Renal cortex interstitium (tissue), 11 donors: ENCODE results near the gene ART5. TPM values are rescaled to one million over a fixed set of nuclear protein-coding genes. Genes with fewer than 3 reads are reported as not detected.
A peak's percentile ranks its signal among the peaks of the same experiment; 100 is the strongest.
"Not testable (repeated sequence)": the region's sequence is repeated elsewhere in the genome, so short reads cannot be mapped to it uniquely, and the experiment has no call there.

ENCODE experiments used
- DNase-seq, 11 donors: peaks; one replicate each; pipeline ENCODE4 v3.0.0-alpha.2; 2013; ENCODE audit warnings: low read depth in 9 of 11, low spot score in 4 of 11; ENCODE audit errors: extremely low read depth in 1 of 11
- polyA plus RNA-seq, 3 donors: library from polyadenylated mRNA; unstranded; fragments of 120-200 nt; gene quantifications; one replicate each; pipeline ENCODE4 v1.2.1, GENCODE V29; 2013; ENCODE audit not compliant: insufficient read length in 3 of 3

Gene ART5
- polyA plus RNA-seq, 3 donors: 3.4 to 5.7 (median 4.8) TPM

DNA sequence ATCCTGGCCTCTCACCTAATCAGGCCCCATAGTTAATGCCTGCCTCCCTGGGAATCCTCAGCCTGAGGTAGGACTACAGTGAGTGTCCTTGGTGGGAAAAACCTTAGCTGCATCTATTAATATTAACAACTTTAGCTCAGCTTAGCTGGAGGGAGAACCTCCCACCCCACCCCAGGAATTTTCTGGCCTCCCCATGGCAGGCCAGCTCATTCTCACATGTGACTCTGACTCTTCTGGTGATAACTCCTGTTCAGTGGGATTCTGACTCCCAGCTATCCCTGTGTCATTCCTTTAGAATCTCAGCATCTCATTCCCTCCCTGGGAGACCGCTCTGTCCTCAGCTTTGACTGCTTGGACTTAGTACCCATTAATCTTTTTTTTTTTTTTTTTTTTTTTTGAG, 14.5 kb downstream of the ART5 start:
- no peak for DNase-seq

DNA sequence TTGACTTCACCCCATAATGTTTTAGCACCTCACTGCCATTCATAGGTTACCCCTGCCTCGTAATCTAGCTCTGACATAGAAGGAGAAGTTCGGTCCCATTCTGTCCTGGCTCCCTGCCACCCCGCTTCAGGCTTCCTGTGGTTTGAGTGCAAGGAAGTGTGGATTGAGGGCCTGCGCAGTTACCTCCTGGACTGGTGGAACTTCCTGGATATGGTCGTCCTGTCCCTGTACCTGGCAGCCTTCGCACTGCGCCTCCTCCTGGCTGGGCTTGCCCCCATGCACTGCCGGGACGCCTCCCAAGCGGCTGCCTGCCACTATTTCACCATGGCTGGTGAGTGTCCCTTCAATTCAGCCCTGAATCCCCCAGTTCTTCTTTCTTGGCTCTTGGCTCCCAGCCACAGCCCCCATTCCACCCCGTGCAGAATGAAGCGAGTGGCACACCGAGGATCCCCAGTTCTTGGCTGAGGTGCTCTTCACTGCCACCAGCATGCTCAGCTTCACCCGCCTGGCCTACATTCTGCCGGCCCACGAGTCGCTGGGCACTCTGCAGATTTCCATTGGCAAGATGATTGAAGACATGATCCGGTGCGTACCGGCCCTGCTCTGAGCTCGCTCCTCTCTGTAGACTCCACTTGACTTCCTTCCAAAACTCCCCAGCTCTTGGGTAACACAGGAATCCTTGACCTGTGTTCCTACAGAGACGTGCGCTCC, 15.4 kb downstream of the ART5 start:
- DNase-seq: no peak

DNA sequence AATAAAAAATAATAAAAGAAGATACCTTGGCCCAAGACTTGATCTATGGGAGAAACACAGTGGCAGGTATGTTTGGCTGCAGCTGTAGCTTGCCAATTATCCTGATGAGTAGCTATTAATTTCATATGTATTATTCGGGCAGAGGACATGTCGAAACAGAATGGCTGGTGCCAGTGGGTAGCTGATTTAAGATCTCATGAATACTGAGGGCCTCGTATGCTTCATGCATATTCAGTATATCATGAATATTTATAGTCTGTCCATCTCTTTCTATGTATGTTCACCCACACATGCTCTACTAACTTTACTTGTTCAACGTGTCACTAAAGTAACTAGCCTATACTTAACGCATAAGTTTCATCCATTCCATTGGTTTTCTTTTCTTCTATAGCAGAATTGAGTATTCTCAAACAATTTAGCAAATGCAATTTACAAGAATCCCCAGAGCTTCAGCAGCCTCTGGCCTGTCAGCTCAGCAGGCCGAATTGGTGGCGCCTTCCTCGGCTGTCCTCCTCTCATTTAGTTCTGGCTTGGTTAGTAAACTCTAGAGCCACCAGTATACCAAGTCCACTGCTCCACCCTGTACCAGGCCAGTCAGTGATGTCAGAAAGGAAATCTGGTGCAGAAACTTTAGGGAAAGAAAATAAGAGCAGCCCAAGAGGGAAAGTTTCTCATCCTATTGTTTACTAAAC, 17.9 kb downstream of the ART5 start:
- no peak for DNase-seq

DNA sequence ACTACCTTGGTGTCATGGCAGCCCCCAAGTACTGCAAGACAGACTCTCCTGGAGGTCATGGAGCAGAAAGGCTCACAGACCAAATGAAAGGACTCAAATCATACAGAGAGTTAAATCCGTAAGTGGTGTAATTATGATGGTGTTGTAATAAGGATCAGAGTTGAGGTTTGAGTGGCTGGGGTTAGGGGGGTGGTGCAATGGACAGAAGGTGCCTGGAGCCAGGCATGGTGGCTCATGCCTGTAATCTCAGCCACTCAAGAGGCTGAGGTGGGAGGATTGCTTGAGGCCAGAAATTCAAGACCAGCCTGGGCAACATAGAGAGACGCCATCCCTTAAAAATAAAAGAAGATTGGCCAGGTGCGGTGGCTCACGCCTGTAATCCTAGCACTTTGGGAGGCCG, 18.7 kb downstream of the ART5 start:
- no peak for DNase-seq

DNA sequence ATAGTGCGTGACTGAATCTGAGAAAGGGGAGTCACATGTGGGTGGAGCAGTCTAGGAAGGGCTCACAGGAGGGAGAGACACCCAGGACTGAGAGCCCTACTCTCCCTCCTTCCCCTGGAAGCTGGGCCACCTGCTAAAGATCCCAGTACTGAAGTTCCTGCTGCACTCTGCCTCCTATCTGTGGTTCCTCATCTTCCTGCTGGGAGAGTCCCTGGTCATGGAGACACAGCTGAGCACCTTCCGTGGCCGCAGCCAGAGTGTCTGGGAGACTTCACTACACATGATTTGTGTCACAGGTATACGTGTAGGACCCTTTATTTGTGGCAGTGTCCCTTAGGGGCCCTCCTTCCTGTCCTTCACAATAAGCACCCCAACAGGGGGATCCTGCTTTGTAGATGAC, 19.3 kb downstream of the ART5 start:
- no peak for DNase-seq

DNA sequence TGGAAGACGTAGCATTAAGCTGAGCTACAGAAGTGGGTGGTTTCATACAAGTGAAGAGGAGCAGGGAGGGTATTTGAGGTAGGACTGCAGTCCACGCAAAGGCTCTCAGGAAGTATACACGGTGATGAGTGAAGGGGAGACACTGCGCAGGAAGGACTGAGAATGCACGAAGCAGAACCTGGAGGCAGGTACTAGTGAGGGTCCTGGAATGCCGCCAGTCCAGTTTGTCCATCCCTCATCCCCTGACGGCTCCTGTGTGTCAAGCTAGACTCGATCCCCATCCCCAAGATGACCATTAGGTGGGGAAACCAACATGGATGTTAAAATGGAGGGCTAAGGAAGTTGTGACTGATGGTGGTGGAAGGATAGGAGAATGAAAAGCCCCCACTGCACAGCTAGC, 23.8 kb downstream of the ART5 start:
- DNase-seq: no peak

DNA sequence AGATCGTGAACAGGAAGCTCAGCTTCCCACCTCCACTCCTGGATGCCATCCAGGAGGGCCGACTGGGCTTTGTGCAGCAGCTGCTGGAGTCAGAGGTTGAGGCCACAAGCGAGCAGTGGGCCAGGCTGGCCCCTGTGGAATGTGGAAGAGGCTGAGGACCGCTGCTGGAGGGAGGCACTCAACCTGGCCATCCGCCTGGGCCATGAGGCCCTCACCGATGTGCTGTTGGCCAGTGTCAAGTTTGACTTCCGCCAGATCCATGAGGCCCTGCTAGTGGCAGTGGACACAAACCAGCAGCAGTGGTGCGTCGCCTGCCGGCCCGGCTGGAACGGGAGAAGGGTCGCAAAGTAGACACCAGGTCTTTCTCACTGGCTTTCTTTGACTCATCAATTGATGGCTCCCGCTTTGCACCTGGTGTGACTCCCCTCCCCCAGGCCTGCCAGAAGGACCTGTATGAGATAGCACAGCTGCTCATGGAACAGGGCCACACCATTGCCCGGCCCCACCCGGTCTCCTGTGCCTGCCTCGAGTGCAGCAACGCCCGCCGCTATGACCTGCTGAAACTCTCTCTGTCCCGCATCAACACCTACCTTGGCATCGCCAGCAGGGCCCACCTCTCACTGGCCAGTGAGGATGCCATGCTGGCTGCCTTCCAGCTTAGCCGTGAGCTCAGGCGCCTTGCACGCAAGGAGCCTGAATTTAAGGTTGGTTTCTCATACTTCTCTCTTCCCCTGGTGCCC, 24.9 kb downstream of the ART5 start:
- DNase-seq: no peak

DNA sequence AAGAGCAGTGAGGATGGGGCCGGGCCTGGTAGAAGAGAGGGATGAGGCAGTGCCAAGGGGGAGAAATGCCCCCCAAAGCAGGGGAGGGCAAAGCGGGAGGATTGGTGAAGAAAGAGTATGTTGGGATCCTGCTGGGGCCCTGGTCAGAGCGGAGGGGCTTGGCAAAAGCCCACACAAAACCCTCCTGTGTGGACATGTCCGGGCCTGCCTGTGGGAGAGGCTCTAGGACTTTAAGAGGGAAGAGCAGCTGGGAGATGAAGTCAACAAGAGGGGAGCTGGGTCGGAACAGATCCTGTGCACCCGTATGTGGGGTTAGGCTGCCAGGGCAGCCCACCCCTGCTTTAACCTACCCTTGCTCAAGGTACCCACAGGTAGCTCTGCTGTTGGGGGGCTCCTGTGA, 25.8 kb downstream of the ART5 start:
- DNase-seq: no peak

DNA sequence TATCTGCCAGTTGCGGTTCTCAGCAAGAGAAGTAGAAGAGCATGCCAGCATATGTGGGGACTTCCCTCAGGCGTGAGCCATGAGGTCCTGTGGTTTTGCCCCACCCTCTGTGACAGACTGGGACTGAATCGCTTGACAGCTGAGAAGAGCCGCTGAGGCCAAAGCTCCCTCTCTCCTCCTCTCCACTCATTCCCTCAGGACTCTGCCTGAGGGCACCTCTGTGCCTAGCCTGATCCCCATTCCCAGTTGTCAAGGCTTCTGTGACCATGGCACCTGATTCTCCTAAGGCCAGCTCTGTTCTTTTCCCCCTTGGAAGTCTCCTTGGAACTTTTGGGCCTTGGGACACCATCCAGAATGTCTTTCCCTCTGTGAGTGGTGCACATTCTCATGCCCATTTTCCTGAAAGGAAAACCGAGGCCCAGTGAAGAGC, 27.0 kb downstream of the ART5 start:
- DNase-seq: no peak

DNA sequence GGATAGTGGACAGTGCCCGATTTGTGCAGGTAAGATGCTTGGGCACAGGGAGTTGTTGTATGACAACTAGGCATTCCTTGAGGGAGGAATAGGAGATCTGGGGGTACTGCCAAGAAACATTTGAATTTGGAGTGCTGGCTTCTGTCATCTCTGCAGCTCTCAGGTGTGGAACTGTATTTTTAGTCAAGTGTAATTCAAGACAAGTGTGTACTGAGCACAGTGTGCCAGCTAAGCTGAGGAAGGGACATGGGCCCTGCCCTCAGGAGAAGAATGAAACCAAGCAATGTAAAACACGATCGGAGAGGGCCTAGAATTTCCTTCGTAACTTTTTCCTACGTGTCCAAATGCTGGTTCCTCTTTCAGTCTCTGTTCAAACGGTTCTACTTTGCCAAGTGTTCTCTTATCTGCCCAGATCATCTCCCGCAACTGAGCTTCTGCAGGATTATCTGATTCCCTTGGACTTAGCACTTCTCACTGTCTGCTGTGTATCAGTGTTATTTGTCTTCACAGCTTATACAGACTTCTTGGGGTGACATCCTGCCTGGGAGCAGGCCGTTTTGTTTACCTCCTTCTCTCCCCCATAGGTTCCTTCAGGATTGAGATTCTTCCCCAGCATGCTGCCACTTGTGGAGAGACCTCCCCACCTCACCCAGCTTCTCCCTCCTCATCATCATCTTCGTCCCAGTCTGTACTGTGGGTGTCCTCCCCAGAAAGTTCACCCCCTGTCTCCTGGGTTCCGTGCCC, 27.6 kb downstream of the ART5 start:
- no peak for DNase-seq

DNA sequence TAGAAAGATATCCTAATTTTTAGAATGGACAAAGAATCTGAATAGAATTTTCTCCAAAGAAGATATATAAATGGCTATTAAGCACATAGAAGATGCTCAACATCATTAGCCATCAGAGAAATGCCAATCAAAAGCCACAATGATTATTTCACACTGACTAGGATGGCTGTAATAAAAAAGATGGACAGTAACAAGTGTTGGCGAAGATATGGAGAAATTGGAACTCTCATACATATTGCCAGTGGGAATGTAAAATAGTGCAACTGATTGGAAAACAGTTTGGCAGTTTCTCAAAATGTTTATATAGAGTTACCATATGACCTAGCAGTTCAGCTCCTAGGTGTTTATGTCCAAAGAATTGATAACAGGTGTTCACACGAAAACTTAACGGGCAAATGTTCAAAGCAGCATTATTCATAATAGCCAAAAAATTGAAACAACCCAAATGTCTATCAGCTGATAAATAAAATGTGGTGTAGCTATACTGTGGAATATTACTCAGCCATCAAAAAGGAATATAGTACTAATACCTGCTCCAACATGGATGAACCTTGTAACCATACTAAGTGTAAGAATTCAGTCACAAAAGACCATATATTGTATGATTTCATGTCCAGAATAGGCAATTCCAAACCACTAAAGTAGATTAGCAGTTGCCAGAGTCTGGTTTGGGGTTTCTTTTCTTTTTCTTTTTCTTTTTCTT, 29.7 kb downstream of the ART5 start:
- no peak for DNase-seq

DNA sequence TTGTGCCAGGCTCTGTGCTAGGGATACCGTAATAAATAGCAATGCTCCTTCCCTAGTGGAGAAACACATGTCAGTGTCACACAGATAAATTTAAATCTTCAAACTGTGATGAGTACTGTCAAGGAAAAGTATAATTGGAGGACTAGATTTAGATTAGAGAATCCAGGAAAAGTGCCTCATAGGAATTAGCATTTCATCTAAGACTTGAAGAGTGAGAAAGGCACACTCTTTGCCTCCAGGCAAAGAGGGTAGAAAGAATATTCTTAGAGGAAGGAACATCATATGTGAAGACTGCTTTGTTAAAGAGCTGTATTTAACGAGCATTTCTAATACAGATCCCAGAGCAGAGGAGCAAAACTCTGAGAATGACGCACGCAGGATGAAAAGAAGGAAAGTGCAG, 30.9 kb downstream of the ART5 start:
- DNase-seq: no peak

DNA sequence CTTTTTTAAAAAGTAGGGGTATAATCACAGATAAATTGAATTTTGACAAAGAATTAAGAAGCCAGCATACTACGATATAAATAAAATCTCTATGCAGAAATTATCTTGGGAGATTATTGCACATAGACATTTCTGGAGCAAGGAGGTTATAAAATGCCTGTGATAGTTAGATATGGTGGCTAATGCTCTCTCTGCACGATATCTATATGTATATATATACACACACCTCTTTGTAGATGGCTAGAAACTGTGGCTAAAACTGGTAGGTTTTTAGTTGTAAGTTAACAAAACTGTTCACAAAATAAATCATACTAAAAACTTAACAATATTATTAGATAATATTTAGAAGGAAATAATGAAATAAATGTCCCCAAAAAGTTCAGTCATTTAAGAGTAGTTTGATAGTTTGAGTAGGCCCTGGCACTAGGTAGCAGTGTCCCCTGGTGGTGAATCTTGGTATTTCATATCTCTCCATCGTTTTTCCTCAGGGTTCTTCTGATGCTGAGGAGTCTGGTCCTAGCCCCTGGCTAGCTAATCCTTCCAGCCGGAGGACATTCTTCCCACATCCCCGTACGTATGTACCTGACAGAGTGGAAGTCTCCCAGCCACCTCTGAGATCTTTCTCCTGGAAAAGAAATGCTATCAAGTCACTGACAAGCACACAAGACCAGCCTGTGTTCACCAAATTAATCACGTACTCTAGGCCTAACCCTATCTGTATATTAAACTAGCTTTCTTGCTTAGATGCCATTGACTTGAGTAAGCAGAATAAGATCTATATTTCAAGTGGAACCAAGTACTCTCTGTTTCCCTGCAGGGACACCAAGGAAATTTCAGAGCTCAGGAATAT, 32.2 kb downstream of the ART5 start:
- peak in 8 of 11 donors; percentile 6 to 40 (median 22) for DNase-seq

DNA sequence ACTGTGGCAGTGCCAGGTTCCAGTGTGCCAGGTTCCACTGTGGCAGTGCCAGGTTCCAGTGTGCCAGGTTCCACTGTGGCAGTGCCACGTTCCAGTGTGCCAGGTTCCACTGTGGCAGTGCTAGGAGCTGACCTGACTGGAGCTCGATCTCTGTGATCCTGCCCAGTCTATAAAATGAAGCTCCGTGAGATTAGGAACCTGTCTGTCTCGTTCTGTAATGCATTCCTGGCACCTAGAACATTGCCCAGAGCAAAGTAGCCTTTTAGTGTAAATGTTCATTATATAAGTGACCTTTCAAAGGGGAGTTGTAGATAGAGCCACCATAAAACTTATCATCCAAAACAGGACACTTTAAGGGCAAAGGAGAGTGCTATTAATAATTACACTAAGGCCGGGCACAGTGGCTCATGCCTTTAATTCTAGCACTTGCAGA, 36.0 kb downstream of the ART5 start:
- no peak for DNase-seq

DNA sequence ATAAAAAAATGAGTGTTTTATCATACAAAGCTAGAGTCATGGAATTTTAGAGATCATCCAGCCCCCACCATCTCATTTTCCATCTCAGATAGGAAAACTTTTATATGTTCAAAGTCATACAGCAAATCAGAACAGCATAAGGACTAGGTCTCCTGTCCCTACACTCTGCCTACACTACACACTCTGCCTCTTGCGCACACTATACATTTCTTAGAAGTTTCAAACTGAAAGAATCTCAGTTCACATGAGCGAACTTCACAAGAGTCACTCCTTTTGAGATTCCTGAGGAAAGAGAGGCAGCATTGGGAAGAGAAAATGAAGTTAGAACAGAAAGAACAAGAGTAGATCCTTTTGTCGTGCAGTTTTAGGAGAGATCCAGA, 36.5 kb downstream of the ART5 start:
- DNase-seq: no peak

DNA sequence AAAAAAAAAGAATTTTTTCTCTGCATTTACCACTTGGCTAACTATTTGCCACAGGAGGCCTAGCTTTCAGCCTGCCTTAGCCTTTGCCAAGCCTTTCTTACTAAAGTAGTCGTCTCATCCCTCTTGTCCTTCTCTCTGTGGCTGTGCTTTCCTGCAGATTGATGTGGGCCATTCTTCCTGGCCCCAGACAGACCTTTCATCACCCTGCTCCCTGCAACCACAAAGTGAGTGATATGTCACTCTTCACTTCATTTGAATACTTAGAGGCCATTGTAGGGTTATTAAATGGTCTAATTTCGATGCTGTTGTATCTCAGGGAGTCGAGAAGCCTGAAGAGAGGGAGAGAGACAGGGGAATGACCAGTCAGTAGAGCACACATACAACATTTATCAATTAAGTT, 37.6 kb downstream of the ART5 start:
- DNase-seq: no peak

DNA sequence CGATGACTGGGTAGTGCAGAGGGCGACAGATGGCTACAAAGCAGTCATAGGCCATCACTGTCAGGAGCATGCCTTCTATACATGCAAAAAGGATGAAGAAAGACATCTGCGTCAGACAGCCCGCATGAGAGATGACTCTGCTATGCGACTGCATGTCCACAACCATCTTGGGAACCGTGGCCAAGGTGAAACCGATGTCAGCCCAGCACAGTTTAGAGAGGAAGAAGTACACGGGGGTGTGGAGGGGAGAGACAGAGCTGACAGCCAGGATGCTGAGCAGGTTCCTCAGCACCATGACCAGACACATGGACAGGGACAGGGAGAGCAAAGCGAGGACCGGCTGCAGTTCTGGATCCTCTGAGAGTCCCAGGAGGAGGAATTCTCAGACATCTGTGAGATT, 41.6 kb downstream of the ART5 start:
- not testable (repeated sequence) for DNase-seq

DNA sequence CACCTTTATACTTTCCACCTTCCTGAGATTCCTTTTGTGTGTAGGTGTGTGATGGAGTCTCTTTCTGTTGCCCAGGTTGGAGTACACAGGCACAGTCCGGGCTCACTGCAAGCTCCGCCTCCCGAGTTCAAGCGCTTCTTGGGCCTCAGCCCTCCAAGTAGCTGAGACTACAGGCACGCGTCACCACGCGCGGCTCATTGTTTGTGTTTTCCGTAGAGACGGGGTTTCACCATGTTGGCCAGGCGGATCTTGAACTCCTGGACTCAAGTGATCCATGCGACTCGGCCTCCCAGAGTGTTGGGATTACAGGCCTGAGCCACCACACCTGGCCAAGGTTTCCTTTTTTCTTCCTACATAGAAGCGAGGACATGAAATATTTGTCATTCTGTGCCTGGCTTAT, 44.0 kb downstream of the ART5 start:
- not testable (repeated sequence) for DNase-seq
